IPS-15b (cell line): ENCODE data around the gene MAP2K4.

ENCODE experiments used
- H3K27me3 ChIP-seq: one replicate; pipeline ENCODE4 v1.6.1; 2013; ENCODE audit warnings: low read length; ENCODE audit not compliant: control insufficient read depth, insufficient read depth
- H3K36me3 ChIP-seq: one replicate; pipeline ENCODE4 v1.6.1; 2013; ENCODE audit warnings: low read length; ENCODE audit not compliant: control insufficient read depth, insufficient read depth
- H3K4me1 ChIP-seq: one replicate; pipeline ENCODE4 v1.6.1; 2013; ENCODE audit warnings: mild to moderate bottlenecking, low read length; ENCODE audit not compliant: control insufficient read depth, insufficient read depth
- H3K4me3 ChIP-seq: one replicate; pipeline ENCODE4 v1.5.1; 2013; ENCODE audit warnings: low read depth, low read length
- H3K9ac ChIP-seq: one replicate; pipeline ENCODE4 v1.6.1; 2013; ENCODE audit warnings: low read depth, mild to moderate bottlenecking, low read length
- H3K9me3 ChIP-seq: one replicate; pipeline ENCODE4 v1.6.1; 2013; ENCODE audit warnings: mild to moderate bottlenecking, low read length; ENCODE audit not compliant: control insufficient read depth, insufficient read depth

The MAP2K4 gene

DNA sequence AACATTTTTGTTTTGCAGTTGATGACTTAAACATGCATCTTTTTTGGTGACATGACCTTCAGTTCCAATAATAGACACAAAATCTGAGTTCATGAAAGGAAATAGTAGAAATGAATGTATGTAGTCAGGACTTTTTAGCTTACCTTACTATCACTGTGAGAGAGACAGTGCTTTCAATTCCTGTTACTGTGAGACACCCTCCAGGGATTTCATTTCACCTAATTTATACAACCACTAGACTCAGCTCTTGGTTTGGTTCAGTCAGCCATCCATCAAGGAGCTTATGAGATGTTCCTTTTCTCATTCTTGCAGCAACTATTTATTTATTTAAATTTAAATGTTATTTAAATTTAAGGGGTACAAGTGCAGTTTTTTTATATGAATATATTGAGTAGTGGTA, 77.9 kb downstream of the MAP2K4 start:
- H3K9ac ChIP-seq = no peak overlapping the region
- H3K4me3 ChIP-seq = no peak overlapping the region
- no peaks in the 10 kb centered on the region for H3K36me3 ChIP-seq
- H3K27me3 ChIP-seq = no peaks in the 10 kb centered on the region
- H3K4me1 ChIP-seq = no peaks in the 10 kb centered on the region
- H3K9me3 ChIP-seq = no peaks in the 10 kb centered on the region

DNA sequence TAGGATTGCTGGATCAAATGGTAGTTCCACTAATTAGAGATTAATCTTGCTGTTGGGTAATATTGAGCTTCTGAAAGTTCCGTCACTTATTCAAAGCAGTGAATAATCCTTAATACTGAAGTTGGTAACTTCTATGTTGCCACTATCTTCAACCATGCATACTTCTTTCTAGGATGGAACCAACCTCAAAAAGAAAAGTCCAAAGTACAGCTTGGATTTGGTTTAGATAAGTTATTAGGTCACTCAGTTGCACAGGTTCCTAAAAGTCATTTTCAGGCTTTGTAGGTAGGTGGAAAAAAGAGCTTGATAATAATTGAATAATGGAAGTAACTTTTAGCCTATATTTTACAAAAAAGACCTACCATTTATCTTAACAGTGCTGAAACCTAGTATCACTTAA, 78.7 kb downstream of the MAP2K4 start:
- H3K4me3 ChIP-seq = no peak overlapping the region
- H3K9me3 ChIP-seq = no peaks in the 10 kb centered on the region
- no peaks in the 10 kb centered on the region for H3K27me3 ChIP-seq
- H3K36me3 ChIP-seq = no peaks in the 10 kb centered on the region
- H3K4me1 ChIP-seq = no peaks in the 10 kb centered on the region
- no peak overlapping the region for H3K9ac ChIP-seq

- no peaks in the 10 kb centered on the region for H3K36me3 ChIP-seq
- no peak overlapping the region for H3K9ac ChIP-seq
- no peaks in the 10 kb centered on the region for H3K4me1 ChIP-seq
- no peak overlapping the region for H3K4me3 ChIP-seq
- H3K9me3 ChIP-seq = no peaks in the 10 kb centered on the region
- no peaks in the 10 kb centered on the region for H3K27me3 ChIP-seq
These were observed 84.2 kb downstream of the MAP2K4 start for GRCh38 chr17:12104831-12105230.

DNA sequence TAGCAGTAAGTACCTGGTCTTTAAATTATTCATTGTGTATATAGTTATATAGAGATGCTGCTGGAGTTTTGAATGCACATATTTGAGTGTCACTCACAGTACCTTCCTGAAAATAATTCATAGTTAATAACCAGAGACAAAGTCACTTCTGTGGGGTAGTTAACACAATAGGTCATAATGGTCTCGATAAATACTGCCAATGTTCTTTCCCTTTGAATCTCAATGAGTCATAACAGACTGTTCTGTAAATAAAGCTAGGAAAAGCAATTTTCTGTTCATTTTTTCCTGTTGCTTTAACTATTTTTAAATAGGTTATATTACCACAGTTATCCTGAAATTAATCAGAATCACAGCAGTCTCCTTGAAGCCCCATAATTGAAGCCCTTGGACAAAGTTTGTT, 87.2 kb downstream of the MAP2K4 start:
- Histone ChIP-seq H3K9ac (no peak overlapping the region), H3K4me3 (no peak overlapping the region), H3K9me3 (no peaks in the 10 kb centered on the region), H3K4me1 (no peaks in the 10 kb centered on the region), H3K27me3 (no peaks in the 10 kb centered on the region), H3K36me3 (no peaks in the 10 kb centered on the region)

DNA sequence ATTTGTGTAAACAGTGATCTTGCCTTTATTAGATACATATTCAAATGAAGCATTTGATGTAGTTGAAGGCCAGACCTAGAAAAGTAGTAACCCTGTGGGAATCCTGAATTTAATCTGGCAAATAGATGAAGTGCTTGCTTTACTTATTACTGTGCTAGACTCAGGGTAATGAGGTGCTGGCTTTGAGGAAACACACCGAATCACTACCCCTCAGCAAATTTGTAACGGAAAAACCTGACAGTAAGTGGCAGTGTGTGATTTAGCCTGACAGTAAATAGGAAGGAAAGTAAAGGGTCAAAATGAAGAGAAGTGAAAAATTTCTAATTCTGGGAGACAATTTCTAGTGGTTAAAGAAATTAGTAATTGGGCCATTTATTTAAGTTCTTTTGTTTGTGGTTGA, 90.2 kb downstream of the MAP2K4 start:
- no peaks in the 10 kb centered on the region for H3K27me3 ChIP-seq
- H3K9me3 ChIP-seq = no peaks in the 10 kb centered on the region
- no peak overlapping the region for H3K9ac ChIP-seq
- H3K4me3 ChIP-seq = no peak overlapping the region
- no peaks in the 10 kb centered on the region for H3K4me1 ChIP-seq
- peaks cover 11% of the 10 kb centered on the region for H3K36me3 ChIP-seq

- Histone ChIP-seq H3K4me3 (no peak overlapping the region), H3K9me3 (no peaks in the 10 kb centered on the region), H3K36me3 (peaks cover 11% of the 10 kb centered on the region), H3K4me1 (no peaks in the 10 kb centered on the region), H3K27me3 (no peaks in the 10 kb centered on the region), H3K9ac (no peak overlapping the region)
These were observed 92.5 kb downstream of the MAP2K4 start for GRCh38 chr17:12113156-12113555.

GRCh38 chr17:12114686-12115418, 94.2 kb downstream of the MAP2K4 start:
- Histone ChIP-seq H3K4me1 (no peaks in the 10 kb centered on the region), H3K4me3 (no peak overlapping the region), H3K27me3 (no peaks in the 10 kb centered on the region), H3K9me3 (no peaks in the 10 kb centered on the region), H3K36me3 (peaks cover 11% of the 10 kb centered on the region), H3K9ac (no peak overlapping the region)

DNA sequence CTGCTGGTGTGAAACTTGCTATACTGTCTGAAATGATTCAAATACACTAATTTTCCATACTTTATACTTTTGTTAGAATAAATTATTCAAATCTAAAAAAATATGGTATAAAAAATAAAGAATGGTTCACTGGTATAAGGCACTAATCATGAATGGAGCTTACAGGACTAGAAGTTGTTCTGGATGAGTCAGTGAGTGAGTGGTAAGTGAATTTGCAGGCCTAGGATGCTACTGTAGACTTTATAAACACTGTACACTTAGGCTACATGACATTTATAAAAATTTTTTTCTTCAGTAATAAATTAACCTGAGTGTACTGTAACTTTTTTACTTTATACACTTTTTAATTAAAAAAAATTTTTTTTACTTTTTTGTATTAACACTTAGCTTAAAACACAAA, 95.5 kb downstream of the MAP2K4 start:
- Histone ChIP-seq H3K27me3 (no peaks in the 10 kb centered on the region), H3K9ac (no peak overlapping the region), H3K4me1 (no peaks in the 10 kb centered on the region), H3K9me3 (no peaks in the 10 kb centered on the region), H3K4me3 (no peak overlapping the region), H3K36me3 (peaks cover 11% of the 10 kb centered on the region)

DNA sequence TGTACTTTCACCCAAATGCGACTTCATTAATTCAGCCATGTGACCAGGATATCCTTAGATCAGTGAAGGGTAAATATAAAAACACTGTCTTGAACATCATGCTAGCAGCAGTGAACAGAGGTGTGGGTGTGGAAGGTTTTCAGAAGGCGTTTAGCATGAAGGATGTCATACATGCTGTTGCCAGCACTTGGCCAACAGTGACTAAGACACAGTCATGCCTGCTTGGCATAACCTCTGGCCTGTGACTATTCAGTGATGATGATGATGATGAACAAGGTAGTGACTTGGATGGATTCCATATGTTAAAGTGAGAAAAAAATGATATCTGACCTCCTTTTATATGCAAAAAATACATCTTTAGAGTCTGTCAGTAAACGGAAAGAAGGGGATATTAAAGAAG, 97.9 kb downstream of the MAP2K4 start:
- Histone ChIP-seq H3K4me1 (peaks cover 6% of the 10 kb centered on the region), H3K36me3 (peaks cover 11% of the 10 kb centered on the region), H3K9me3 (no peaks in the 10 kb centered on the region), H3K4me3 (no peak overlapping the region), H3K9ac (no peak overlapping the region), H3K27me3 (no peaks in the 10 kb centered on the region)

DNA sequence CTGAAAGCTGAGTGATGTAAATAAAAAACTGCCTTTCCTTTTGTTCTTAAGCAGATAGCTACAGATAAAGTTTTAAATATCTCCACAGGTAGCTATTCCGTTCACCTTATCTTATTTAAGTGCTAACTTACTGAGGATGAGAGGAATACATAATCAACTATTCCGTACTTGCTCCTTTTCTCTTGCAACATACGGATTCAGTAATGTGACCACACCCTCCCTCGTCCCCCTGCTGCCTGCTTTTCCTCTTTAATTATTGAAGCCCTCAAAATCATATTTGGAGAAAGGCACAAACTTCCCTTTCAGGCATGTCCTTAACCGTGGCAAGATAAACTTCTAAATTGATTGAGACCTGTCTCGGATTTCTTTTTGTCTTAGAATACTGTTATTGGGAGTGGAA, 101.4 kb downstream of the MAP2K4 start:
- Histone ChIP-seq H3K27me3 (no peaks in the 10 kb centered on the region), H3K4me1 (peaks cover 7% of the 10 kb centered on the region), H3K36me3 (peaks cover 18% of the 10 kb centered on the region), H3K4me3 (peak overlapping the region; percentile 37), H3K9me3 (no peaks in the 10 kb centered on the region), H3K9ac (no peak overlapping the region)

DNA sequence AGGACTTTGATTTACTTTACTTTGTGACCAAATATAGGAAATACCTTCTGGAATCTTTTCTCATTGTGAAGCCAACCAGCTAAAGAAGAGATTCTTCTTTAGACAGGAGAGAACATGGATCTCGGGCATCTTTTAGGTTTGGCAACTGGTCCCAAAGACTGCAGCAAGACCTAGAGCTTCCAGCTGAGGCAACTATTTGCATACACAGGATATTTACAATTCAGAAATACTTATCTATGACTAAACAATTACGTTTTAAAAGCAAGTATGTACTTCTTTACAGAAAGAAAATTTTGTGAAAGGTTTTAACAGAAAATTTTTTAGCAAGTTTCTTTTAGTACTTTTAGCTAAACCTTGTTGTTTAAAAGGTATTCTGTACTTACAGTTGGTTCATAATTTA, 106.5 kb downstream of the MAP2K4 start:
- H3K4me1 ChIP-seq = peaks cover 2% of the 10 kb centered on the region
- peaks cover 23% of the 10 kb centered on the region for H3K36me3 ChIP-seq
- H3K4me3 ChIP-seq = no peak overlapping the region
- H3K9ac ChIP-seq = no peak overlapping the region
- no peaks in the 10 kb centered on the region for H3K9me3 ChIP-seq
- no peaks in the 10 kb centered on the region for H3K27me3 ChIP-seq

- Histone ChIP-seq H3K9ac (no peak overlapping the region), H3K27me3 (no peaks in the 10 kb centered on the region), H3K36me3 (peaks cover 23% of the 10 kb centered on the region), H3K9me3 (no peaks in the 10 kb centered on the region), H3K4me3 (no peak overlapping the region), H3K4me1 (peaks cover 2% of the 10 kb centered on the region)
These were observed 107.0 kb downstream of the MAP2K4 start for GRCh38 chr17:12127667-12128066.
